Lower leg skin (tissue), 3 donors: ENCODE data around the gene ZNF106.

ENCODE experiments used
- POLR2A ChIP-seq, 2 donors: fragments of 450-650 bp; IDR thresholded peaks; one replicate each; pipeline ENCODE4 v1.6.1; 2016 to 2017; ENCODE audit warnings: antibody characterized with exemption in 2 of 2, mild to moderate bottlenecking in 1 of 2, moderate library complexity in 1 of 2
- TF ChIP-seq, protein P1 (sequence below), 3 donors: fragments of 450-650 bp; IDR thresholded peaks; one replicate each; pipeline ENCODE4 v1.5.1; 2016; ENCODE audit warnings: antibody characterized with exemption in 3 of 3, mild to moderate bottlenecking in 3 of 3, moderate library complexity in 2 of 3

DNA sequence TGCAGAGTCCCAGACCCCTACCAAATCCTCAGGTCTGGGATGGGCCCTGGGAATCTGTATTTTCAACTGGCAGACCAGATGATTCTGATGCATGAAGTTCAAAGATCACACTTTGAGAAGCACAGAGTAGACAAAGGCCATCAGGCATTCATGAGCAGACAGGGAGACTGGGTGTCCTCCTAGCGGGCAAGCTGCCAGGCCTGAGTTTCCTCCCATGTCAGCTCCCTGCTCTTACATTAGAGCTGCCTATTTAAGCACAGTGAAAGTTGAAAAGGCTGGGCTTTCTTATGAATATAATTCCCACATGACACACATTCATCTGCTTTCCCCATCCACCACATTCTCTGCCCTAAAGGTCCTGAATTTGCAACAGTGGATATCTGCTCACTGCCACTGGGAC, 117.7 kb downstream of the ZNF106 start:
- TF ChIP-seq, protein P1, sequence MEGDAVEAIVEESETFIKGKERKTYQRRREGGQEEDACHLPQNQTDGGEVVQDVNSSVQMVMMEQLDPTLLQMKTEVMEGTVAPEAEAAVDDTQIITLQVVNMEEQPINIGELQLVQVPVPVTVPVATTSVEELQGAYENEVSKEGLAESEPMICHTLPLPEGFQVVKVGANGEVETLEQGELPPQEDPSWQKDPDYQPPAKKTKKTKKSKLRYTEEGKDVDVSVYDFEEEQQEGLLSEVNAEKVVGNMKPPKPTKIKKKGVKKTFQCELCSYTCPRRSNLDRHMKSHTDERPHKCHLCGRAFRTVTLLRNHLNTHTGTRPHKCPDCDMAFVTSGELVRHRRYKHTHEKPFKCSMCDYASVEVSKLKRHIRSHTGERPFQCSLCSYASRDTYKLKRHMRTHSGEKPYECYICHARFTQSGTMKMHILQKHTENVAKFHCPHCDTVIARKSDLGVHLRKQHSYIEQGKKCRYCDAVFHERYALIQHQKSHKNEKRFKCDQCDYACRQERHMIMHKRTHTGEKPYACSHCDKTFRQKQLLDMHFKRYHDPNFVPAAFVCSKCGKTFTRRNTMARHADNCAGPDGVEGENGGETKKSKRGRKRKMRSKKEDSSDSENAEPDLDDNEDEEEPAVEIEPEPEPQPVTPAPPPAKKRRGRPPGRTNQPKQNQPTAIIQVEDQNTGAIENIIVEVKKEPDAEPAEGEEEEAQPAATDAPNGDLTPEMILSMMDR (IDR thresholded peaks at IDR 0.05): no peak
- TF ChIP-seq POLR2A (IDR thresholded peaks at IDR 0.05): no peak
